Glomerular visceral epithelial cell (primary cell): ENCODE measurements around the gene MATCAP1.

Source experiments
- DNase-seq: peaks from one replicate; pipeline ENCODE4 v3.0.0-alpha.2; 2016; ENCODE audit errors: extremely low spot score

MATCAP1 gene

DNA sequence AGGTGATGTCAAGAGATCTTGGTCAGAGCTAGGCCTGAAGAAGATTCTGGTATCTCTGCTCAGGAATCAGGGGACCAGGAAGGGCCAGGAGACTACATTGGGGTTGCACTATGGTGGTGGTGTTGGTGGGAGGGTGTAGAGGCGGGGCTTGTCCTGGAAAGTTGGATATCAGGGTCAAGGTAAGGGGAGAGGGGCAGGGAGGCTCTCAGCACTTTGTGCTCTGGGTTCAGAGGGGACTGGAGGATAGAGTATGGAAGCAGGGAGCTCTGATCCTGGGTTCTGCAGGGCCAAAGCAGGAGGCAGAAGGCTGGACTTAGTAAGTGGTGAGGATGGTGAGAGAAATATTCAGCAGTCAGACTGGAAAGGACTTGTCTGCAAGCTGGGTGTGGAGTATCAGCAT is 10.4 kb downstream of the MATCAP1 start:
- DNase-seq, result no peak

- DNase-seq, result no peak
These were observed 12.7 kb downstream of the MATCAP1 start for GRCh38 chr16:67170949-67171649.

GRCh38 chr16:67170168-67170948 is 13.4 kb downstream of the MATCAP1 start, which contains the start of gene NOL3:
Gene NOL3, plus strand, starts transcription at chr16:67170538.
- peak; percentile 84 for DNase-seq

DNA sequence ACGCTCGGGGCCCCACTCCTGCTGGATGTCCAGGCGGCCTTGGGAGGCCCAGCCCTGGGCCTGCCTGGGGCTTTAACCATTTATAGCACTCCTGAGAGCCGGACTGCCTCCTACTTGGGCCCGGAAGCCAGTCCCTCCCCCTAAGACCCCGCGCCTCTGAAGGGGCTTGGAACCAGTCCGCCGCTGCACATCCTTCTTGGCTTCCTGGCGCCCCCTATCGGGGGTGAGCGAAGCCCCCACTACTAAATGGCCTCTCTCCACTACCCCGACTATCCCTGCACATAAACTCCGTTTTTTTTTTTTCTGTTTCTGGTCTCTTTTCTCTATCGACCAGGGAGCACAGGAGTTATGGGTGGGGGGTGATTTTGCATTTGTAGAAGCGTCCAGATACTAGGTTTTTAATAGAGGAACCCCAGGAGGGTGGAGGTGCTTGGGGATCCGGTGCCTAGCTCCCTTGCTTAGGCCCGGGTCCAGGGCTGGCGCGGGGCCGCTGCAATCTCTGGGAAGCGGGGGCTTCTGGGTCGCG is 14.1 kb downstream of the MATCAP1 start:
- no peak for DNase-seq

GRCh38 chr16:67169011-67169451 is 14.7 kb downstream of the MATCAP1 start:
- DNase-seq, result no peak

DNA sequence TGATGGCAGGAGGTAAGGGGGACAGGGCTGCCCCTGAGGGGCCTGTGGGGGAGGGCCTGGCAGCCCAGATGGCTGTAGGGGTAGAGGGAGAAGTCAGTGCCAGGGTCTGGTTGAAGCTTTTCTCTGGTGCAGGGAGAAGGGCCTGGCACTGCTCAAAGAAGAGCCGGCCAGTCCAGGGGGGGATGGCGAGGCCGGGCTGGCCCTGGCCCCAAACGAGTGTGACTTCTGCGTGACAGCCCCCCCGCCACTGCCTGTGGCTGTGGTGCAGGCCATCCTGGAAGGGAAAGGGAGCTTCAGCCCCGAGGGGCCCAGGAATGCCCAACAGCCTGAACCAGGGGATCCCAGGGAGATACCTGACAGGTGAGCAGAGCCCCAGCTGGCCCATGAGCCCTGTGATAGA is 16.2 kb downstream of the MATCAP1 start:
- DNase-seq, result no peak

DNA sequence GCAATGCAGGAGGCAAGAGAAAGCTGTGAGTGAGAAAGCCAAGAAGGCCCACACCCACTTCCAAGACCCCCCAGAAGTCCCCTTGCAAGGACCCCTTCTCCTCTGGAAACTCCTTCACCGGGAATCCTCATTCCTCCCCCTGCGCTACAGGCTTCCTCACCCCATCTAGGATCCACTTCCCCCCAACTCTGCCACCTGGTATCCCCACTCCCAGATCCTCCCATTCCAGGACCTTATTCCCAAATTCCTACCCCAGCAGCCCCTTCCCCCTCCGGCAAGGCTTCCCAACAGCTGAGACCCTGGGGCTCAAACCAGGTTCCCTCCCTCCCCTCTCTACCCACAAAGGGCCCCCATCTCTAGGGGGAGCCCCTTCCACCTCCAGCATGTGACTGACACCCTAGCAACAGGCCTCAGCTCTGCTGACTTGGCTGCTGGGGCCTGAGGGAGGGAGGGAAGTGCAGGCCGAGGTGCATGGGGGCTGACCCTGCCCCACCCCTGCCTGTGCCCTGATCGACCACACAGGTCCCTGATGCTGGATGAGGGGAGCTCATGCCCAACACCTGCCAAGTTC is 17.1 kb downstream of the MATCAP1 start:
- no peak for DNase-seq

- no peak for DNase-seq
These were observed 17.6 kb downstream of the MATCAP1 start for GRCh38 chr16:67166110-67166547.

GRCh38 chr16:67165121-67166078 is 18.4 kb downstream of the MATCAP1 start:
- DNase-seq, result no peak

DNA sequence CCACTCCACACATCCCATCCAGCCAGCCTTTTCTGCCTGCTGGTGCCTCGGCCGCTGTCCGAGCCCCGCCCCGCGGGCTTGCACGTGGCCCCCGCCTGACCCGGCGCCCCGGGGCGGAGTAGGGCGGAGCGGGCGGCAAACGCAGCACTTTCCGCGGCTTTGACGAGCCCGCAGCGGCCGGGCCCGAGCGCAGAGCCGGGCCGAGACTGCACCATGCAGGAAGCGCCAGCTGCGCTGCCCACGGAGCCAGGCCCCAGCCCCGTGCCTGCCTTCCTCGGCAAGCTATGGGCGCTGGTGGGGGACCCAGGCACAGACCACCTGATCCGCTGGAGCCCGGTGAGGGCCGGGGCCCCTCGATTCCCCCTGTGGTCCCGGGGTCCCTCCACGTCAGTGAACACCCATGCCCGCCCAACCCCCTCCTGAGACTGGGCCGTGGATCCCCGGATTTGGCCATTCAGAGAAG is 19.1 kb downstream of the MATCAP1 start, which contains the start of gene HSF4:
Gene HSF4 (plus strand): TSS at position 147 of the 463 bp plus-strand sequence. CDS start 67 bp downstream, at position 214.
- DNase-seq, result no peak

- DNase-seq, result no peak
These were observed 19.7 kb downstream of the MATCAP1 start for GRCh38 chr16:67163999-67164558.

GRCh38 chr16:67163164-67163998 is 20.4 kb downstream of the MATCAP1 start:
- DNase-seq, result no peak

DNA sequence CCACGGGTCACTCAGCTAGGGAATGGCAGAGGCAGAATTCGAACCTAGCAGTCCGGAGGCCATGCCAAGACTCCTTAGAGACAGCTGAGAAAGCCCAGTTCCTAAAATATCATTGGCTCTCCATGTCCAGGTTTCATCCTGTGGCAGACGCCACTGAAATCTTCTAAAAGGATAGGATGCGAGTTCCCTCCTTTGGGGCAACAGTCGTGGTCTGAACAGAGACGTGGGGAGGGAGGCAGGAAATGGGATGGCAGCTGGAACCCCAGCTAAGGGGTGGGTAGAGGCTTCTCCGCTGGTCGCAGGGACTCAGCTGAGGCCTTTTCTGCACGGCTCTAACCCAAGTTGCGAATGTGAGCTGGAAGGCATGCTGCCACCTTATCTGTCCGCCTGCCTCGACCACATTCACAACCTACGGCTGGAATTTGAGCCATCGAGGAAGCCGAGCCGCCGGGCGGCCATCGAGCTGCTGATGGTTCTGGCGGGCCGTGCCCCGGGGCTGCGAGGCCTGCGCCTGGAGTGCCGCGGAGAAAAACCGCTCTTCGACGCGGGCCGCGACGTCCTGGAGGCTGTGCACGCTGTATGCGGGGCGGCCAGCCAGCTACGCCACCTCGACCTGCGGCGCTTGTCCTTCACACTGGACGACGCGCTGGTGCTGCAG is 21.1 kb downstream of the MATCAP1 start:
- no peak for DNase-seq

- DNase-seq, result no peak
These were observed 22.1 kb downstream of the MATCAP1 start for GRCh38 chr16:67161595-67162058.

GRCh38 chr16:67158637-67159600 is 24.8 kb downstream of the MATCAP1 start:
- peak; percentile 32 for DNase-seq

GRCh38 chr16:67157892-67158635 is 25.7 kb downstream of the MATCAP1 start:
- DNase-seq, result no peak

DNA sequence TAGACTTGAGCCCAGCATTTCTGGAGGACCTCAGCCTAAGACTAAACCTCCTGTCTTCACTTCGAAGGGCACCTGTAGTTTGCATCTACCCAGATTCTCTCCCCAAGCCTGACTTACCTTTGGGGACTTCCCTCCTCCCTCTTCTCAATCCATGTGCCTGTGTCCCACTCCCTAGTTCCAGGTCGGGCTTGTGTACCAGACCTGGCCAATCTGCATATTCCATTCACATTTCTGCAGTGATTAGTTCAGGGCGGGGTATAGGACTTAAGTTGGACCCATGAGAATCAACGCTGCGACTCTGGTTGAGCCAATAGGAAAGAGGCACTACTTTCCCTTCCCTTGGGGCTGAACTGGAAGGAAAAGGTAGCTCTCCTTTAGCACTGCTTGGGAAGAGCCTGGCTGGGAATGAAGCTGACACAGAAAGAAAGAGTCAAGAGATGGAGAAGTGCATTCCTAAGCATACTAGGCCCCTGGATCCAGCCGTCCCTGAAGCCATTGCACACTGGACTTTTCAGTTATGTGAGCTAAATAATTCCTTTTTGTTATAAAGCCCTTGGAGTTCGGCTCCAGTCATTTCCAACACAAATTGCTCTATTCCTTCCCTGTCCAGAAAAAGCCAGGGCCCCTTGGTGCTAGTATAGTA is 26.5 kb downstream of the MATCAP1 start:
- DNase-seq, result no peak
